Activated effector memory CD4-positive, alpha-beta T cell treated with Interleukin-2 at 50 U/mL for 16 hours (primary cell): ENCODE measurements around the gene TKTL1.

Experiments used
- DNase-seq: peaks from one replicate; pipeline ENCODE4 v3.0.0-alpha.2; 2020

The TKTL1 gene

DNA sequence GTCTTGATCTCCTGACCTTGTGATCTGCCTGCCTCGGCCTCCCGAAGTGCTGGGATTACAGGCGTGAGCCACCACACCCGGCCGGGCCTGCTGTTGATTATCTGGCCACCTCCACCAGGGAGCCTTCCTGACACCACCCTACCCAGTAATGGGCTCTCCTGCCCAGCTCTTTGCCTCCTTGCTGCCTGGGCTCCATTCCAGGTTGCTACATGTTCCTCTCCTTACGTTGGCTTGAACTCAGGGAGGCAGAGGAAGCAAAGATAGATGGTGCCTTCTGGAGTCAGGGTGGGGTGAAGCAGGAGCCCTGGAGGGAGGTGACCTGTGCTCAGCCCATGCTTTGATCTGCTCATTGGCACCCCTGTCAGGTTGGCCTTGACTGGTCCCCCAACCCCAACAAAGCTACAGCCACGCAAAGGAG is 52.5 kb downstream of the TKTL1 start:
- DNase-seq, result no peak

DNA sequence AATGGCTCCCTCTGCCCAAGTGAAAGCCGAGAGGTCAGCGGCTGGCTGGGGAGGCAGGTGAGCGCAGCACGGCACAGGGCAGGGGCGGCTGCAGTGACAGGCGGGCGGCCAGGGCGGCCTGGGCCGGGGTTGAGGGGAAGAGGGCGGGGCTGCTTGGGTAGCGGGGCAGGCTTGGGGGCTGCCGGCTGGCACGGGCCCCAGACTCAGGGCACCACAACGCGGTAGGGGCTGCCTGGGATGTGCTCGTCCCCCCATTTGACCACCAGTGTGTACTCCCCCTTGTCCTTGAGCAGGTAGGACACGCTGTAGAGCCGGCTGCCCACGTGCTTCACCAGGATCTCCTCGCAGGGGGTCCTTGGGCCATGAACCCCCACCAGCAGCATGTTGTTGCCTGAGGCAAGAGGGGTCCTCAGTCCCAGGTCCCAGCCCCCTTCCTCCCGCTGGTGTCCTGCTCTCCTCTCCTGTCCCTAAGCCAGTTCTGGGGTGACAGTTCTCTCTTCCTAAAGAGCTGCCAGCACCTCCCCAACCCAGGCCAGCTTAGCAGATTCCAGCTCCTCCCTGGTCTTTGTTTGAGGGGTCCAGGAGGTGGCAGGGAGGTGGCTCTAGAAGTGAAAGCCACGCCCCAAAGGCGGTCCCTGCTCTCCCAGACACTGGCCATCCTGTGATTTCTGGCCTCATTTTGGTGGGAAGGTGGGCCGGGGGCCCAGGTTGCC is 53.2 kb downstream of the TKTL1 start:
- DNase-seq, result no peak

DNA sequence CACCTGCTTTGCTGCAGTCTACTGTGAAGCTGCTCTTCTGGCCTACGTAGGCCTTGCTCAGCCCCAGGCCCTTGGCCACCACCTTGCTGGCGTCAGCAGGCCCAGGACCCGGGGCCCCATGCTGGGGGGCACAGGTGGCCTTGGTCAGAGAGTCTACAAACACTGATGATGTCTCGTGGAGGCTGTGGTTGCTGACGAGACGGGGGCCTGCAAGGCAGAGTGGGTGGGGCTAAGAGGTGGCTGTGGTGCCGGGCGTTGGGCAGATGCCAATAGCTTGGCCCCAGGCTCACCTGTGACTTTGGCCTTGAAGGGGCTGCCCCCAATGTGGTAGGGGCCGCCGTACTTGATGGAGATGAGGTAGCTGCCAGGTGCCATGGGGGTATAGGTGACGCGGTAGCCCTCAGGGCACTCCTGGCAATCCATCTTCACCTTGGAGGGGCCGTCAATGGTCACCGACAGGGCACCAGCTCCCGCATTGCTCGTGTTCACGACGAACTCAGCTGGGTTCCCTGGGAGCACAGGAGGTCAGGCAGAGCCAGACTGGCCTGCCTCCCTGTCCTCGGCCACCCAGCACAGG is 53.9 kb downstream of the TKTL1 start:
- no peak for DNase-seq

DNA sequence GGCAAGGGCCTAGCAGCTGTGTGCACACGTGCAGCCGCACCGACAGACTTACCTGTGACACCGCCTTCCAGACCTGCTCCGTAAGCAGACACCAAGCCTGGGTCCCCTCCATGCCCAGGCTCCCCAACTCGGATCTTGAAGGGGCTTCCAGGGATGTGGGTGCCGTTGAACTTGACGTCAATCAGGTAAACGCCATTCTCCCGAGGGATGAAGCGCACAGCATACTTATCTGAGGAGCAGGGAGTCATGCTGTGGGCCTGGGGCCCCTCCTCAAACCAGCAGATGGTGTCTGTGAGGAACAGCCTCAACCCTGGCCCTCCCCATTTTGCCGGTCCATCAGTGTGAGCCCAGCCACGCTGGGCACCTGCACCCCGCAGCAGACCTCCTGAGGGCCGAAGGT is 54.4 kb downstream of the TKTL1 start:
- DNase-seq, result no peak

DNA sequence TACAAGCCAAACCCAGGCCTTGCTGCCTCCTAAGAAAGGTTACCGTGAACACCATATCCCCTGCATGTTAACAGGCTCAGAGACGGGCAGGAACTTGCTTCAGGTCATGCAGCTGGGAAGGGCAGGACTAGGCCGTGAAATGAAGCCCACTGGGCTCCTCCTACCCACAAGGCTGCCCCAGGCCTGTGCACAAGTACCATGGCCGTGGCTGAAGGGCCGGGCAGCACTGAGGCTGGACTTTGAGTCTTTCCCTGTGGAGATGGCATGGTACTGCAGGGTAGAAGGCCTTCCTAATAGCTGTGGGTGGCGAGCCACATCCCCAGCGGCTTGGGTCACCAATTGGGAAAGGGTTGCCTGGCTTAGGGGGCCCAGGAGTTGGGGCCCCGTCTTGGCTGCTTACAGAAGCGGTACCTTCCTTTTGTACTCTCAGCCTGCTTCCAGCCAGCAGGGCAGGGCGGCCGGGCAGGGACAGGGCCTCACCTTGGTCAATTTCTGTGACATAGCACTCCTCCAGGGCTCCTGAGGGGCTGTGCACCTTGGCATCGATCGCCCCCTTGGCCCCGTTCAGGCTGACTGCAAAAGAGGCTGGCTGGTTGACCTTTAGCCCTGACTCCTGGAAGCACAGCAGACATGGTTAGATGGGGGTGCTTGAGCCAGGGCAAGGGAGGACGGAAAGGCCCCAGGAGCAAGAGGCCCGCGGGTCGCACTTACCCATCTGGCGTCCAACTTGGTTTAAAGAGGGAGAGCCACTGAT is 55.0 kb downstream of the TKTL1 start:
- DNase-seq, result no peak

DNA sequence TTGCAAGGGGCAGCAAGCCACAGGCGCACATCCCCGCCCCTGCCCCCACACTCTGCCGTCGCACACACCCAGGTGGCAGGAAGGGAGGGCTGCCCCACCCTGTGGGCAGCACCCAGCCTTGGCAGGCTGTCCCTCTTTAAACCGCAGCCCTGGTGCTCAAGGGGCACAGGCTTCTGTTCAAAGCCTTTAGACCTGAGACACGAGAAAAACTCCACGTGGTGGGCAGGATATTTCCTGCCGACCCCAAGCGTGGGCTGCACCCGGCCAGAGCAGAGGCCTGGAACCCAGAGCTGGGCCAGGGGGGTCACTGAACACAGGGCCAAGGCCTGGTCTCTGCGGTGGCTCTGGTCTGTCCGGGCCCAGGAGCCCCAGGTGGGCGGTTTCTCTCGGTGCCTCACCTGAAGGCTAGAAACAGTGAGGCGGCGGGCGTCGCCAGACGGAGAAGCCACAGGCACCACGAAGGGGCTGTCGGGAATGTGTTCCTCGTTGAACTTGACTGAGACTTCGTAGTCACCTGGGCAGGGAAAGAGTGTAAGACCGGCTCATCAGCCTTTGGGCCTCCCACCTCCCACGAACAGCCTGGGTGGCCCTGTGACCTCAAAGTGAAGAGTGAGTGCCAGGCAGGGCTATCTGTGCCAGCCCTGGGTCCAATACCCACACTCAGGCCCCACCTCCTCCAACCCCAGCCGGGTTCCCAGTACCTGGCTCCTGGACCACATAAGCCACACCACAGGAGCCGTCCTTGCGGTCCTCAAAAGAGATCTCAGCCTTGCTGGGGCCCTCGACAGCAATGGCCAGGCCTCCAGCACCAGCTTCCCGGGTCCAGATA is 55.8 kb downstream of the TKTL1 start:
- DNase-seq, result peak; percentile 55

DNA sequence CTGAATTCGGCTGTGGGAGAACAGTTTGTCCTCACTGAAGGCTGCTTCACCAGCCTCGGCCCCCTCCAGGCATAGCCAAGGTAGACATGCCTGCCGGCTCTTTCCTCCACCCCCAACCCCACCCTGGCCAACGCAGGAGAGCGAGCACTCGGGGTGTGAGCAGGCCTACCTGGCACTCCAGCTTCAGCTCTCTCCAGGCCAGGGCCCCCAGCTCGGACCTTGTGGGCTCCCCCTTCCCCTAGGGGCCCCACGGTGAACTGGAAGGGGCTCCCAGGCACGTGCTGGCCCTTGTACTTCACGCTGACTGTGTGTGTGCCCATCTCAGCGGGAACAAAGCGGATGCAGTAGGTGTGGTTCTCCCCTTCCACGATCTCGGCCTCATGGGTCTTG is 56.4 kb downstream of the TKTL1 start:
- DNase-seq, result no peak

DNA sequence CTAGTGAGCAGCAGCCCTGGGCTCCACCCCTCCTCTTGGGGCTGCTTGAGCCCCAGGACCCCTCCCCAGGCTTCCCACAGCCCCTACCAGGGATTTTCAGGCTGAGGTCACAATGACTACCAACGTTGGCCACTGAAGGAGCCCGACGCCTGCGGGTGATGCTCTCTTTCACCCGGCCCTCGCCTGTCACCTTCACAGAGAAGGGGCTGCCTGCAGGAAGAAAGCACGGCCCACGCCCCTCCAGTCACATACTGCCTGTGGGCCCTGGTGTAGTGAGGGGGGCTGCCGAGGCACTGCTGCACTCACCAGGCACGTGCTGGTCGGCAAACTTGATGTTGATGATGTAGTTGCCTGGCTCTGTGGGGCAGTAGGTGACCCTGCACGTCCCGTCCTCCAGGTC is 56.9 kb downstream of the TKTL1 start:
- DNase-seq, result no peak

DNA sequence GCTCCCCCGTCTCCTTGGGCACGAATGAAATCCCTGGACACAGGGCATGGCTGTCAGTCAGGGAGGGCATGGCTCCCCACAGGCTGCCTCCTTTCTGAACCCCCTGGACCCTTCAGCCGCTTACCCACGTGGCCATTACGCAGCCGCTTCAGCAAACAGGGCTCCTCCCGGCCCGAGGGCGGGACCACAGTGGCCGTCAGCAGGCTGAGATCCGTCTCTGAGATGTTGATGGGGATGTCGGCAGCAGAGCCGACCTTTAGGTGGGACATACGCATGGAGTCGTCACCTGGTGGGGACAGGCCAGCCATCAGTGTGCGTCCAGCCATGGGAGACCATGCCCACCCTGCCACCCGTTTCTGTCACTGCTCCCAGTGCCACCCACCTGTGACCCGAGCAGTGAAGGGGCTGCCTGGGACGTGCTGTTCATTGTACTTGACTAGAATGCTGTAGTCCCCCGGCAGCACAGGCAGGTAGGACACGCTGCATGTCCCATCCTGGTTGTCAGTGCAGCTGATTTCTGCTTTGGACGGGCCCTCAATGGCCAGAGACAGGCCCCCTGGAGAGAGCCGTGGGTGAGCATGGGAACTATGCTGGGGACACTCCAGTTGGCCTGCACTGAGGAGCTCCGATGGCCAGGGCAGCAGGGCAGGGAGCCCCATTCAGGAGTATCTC is 57.7 kb downstream of the TKTL1 start:
- DNase-seq, result no peak

DNA sequence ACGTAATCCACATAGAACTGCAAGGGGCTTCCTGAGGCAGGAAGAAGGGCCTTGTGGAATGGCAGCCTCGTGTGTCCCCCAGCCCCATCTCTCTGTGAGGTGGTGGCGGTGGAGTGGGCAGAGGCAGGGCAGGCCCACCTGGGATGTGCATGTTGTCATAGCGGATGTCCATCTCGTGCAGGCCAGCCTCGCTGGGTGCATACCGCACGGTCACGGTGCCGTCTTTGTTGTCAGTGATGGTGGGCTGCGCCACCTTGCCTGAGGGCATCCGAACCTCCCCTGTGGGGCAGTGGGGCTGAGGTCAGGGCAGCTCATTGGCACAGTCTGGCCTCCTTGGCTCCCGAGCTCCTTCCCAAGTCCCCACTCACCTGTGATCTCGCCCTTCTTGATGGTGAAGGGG is 58.4 kb downstream of the TKTL1 start:
- no peak for DNase-seq

DNA sequence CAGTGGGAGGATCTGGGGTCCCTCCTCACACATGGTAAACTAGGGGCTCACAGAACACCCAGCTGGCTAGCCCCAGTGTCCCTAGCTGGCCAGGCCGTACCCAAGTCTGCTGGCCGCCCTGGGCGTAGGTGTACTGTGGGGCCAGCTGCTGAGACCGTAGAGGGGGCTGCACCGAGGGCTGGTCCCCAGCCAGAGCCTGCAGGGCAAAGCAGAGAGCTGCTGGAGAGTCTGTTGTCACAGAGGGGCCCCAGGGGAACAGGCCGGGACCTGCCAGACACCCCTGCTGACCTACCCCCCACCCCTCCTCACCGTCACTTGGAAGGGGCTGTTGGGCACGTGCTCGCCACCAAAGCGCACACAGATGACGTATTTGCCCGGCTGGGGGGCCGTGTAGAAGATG is 58.9 kb downstream of the TKTL1 start:
- DNase-seq, result no peak

DNA sequence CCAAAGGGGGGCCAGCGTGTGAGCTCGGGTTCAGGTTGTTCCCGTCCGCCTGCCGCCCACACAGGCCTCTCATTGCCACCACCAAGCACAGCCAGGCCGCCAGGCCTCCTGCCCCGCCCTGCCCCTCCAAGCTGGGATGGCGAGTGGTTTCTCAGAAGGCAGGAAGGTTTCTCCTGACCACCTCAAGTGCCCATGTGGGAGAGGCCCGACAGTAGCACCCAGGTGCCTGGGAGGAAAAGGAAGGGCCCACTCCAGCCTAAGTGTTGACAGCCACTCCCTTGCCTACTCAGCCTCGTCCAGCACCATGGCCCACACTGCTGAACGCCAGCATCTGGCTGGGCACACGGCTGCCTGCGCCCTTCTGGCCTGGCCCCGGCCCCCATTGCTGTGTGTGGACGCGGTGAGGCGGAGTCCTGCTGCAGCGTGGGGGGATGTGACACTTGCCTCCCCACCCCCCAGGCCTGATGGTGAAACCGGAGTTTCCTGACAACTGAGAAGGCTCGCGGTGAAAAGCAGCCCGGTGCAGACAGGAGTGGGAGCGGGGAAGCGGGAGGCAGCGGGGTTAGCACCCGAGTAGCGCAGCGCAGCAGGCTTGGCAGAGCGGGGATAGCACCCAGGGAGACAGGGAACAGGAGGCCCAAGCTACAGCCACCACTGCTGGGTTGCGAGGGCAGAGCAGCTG is 59.6 kb downstream of the TKTL1 start:
- no peak for DNase-seq

DNA sequence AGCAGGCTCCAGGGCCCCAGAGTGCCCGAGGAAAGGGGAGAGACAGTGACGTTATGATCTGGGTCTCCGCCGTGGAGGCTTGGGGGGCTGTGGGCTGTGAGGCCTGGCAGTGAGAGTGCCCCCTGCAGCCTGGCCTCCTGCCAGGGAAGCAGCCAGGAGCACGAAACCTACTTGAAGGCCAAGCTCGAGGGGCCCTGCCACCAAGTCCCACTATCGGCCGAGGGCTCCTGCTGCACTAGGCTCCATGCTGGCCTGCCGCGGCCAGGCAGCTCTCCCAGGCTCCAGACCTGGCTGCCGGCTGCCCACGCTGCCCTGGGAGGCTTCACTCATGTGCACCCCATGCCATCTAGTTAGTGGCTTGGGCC is 60.2 kb downstream of the TKTL1 start:
- DNase-seq, result no peak

DNA sequence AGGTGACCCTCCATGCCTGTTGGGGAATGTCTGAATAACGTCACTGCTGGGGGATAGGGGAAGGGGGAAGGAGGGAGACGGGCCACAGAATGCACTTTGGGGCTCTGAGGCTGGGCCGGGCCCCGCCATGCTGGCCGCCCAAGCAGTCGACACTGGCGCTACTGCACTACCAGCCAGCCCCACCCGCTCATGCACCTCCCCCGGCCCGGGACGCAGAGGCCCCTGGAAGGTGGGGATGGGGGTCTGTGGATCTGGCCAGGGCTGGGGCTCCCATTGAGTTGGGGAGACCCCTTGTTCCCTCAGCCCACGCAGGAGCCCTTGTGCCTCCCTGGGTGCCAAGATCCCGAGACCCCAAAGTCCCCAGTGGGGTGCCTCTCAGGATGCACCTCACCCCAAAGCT is 61.0 kb downstream of the TKTL1 start:
- no peak for DNase-seq

DNA sequence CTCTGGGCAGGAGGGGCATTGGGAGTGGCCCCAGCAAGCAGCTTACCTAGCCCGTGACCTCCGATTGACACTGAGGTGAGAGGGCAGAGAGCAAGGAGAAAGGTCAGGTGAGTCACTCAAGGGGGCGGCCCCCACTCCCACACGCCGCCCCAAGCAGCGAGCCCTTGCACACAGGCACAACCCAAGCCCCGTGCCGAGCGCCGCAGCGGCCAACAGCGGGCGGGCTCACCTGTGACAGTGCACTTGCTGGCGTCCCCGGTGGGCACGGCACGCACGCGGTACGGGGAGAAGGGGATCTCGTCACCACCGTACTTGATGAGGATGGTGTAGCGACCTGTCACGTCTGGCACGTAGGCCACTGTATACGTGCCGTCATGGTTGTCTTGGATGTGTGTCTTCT is 61.6 kb downstream of the TKTL1 start:
- no peak for DNase-seq

DNA sequence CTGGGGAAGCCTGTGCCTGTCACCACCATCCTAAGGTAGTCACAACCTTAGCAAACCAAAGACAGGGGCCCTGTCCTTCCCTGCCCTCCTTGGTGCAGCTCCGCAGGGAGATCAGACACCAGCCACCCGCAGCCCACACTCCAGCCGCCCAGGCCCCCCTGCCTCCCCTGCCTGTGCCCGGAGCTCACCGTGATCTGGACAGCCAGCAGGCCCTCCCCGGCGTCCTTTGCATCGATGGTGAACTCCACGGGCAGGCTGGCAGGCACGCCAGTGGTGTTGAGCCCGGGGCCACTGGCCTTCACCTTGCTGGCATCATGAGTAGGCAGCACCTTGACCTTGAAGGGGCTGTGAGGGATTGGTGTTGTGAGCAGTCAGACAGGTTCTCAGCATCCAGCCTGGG is 62.4 kb downstream of the TKTL1 start:
- DNase-seq, result no peak

DNA sequence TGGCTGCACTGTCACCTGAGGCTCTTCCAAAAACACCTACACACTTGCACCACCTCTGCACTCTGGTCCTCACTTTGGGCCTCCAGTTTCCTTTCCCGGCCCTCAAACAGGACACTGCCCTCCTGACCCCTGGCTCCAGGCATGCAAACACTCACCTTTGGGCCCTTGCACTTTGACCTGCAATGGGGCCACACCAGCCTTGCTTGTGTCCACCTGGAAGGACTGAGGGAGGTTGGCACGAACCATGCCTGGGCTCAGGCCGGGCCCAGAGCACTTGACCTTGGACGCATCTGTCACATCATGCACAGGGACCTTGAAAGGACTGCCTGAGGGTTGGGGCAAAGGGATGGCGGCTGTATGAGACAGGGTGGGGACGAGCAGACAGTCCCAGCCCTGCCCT is 63.2 kb downstream of the TKTL1 start:
- DNase-seq, result no peak

DNA sequence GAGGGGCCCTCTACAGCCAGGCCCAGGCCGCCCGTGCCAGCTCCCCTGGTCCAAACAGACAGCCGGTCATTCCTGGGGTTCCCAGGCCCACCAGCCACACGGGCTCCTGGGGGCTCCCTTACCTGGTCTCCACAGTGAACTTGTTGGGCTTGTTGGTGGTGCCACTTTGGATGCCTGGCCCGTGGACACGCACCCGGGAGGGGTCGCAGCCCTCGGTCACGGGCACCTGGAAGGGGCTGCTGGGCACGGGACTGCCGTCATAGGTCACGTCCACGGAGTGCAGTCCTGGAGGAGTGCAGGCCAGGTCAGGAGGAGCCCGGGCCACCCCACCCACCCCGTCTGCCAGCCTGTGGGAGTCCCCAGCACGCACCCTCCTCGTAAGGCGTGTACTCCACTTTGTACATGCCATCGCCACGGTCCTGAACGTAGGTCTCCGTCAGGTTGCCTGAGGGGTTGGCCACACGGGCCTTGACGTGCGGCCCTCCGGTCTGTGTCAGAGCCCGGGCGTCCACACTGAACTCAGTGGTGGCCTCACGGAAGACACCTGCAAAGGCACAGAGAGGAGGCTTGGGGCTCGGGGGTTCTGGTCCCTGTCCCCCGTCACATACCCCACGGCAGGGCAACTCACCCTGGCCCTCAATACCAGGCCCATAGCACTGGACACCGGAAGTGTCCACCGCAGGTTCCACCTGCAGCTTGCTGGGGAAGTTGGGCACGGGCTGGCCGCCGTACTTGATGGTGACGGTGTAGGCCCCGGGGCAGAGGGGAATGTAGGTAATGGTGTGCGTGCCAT is 64.0 kb downstream of the TKTL1 start:
- no peak for DNase-seq

DNA sequence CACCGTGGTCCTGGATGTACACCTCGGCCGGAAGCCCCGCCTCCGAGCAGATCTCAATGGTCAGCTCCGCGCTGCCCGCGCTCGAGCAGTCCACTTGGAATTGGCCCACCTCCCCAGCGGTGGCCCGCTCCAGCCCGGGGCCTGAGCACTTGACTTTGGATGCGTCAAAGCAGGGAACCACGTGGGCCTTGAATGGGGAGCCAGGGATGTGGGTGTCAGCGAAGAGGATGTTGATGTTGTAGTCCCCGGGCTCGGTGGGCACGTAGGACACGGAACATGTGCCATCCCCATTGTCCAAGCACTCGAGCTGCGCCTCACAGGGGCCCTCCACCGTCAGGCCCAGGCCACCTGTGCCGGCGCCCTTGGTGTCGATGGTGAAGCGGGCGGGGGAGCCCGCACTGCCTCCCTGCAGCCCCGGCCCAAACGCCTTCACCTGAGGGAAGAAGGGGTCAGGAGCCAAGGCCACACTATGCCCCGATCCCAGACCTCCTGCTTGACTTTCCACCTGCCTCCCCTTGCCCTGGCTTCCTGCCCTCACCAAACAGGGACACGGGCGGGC is 64.6 kb downstream of the TKTL1 start:
- DNase-seq, result no peak

DNA sequence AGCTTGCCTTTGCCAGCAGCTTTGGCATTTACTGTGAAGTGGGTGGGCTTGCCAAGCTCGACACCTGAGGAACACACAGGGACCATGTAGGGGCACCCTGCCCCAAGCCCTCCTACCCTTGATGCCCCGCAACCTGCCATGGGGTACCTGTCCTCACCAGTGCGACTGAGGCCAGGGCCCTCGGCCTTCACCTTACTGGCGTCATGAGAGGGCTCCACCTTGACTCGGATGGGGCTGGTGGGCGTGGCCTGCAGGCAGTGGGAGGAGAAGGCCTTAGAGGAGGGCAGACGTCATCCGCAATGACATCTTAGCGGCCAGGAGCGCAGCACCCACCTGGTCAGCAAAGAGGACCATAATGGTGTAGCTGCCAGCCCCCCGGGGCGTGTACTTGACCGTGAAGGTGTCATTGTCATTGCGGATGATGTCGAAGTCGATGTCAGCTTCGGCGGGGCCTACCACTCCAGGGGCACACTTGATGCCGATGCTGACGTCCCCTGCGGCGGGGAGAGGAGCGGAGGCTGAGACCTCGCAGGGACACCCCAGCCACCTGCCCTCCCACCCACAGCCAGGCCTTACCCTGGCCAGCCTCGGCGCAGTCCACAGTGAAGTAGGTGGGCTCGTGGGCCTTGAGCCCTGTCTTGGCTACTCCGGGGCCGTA is 66.6 kb downstream of the TKTL1 start:
- no peak for DNase-seq
